ENCODE measurements around the gene BCAS3.
"Not testable (repeated sequence)": the region's sequence is repeated elsewhere in the genome, so short reads cannot be mapped to it uniquely, and the experiment has no call there.

The BCAS3 gene

GRCh38 chr17:60886731-60887613 is 209.3 kb downstream of the BCAS3 start:
- not testable (repeated sequence) for DNase-seq (ENCODE audit: low read depth)

GRCh38 chr17:60887614-60888028 is 210.0 kb downstream of the BCAS3 start:
- no peak for DNase-seq (ENCODE audit: low read depth)

GRCh38 chr17:60888812-60889709 is 211.4 kb downstream of the BCAS3 start:
- DNase-seq (ENCODE audit: low read depth): no peak

- no peak for DNase-seq (ENCODE audit: low read depth)
These were observed 213.5 kb downstream of the BCAS3 start for GRCh38 chr17:60891149-60891548.

- DNase-seq (ENCODE audit: low read depth): no peak
These were observed 215.8 kb downstream of the BCAS3 start for GRCh38 chr17:60893475-60893874.

- DNase-seq (ENCODE audit: low read depth): no peak
These were observed 219.3 kb downstream of the BCAS3 start for GRCh38 chr17:60896996-60897395.

DNA sequence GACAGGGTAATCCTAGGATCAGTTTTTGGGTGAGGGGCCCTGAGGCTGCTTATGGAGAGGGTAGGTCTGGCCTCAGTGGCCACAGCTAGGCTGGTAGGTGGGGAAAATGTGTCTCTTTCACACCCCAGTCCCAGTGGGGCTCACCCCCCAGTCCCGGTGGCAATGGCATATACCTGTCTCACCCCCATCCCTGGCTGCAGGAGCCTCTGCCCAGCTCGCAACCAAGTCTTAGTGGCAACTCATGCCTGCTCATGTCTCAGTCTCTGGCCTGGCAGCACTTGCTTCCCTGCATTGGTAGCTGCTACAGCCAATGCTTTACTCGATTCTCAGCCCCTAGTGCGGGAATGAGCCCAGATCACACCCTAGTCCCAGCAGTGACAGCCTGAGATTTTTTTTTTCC is 221.5 kb downstream of the BCAS3 start:
- no peak for DNase-seq (ENCODE audit: low read depth)

- no peak for DNase-seq (ENCODE audit: low read depth)
These were observed 223.0 kb downstream of the BCAS3 start for GRCh38 chr17:60900688-60901087.

DNA sequence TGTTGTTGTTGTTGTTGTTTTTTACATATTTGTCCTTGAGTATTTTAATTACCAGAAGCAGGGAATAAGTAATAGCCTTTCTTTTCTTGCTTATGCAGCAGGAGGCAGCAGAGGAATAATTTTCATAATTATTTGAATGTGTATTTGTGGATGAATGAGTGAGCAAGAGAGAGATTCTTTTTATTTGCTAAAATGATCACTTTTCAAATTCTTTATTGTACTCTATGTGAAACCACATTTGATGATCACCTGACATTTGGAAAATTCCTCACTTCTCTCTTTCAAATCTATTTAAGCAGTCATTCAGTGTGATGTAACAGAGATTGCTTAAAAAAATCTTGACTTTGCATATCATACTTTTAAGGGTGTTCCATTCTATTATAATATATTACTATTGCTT is 223.6 kb downstream of the BCAS3 start:
- DNase-seq (ENCODE audit: low read depth): no peak

DNA sequence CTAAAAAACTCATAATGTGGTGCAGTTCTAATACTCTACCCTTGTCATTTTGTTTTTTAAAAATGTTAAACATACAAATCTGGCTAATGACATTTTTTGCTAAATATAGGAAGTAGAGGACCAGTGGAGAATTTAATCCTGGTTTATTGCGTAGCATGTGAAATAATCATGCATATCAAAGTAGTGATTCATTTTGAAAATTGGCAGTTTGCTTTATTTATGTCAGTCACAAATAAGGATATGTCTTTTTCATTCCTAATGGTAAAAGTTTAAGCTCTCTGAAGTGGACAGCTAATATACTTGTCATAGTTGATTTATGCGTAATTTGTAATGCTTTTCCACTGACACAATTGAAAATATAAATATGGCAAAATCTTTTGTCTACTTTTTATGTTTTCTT is 224.2 kb downstream of the BCAS3 start:
- DNase-seq (ENCODE audit: low read depth): no peak

DNA sequence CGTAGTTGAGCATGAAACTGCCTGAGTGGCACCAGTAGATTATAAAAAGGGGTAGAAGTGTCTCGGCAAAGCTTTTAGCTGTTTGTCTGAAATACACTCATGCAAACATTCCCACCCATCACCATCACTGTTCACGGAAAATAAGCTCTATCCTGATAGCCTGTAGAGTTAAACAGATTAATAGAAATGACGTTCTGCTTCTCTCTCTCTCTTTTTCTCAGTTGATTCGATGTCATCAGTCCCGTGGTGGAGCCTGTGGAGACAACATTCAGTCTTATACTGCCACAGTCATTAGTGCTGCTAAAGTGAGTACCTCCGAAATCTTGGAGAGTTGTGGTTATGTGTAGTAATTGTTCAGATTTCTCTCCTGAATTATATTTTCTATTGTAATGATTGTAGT is 224.7 kb downstream of the BCAS3 start:
- DNase-seq (ENCODE audit: low read depth): no peak

GRCh38 chr17:60904582-60904981 is 226.9 kb downstream of the BCAS3 start:
- no peak for DNase-seq (ENCODE audit: low read depth)

DNA sequence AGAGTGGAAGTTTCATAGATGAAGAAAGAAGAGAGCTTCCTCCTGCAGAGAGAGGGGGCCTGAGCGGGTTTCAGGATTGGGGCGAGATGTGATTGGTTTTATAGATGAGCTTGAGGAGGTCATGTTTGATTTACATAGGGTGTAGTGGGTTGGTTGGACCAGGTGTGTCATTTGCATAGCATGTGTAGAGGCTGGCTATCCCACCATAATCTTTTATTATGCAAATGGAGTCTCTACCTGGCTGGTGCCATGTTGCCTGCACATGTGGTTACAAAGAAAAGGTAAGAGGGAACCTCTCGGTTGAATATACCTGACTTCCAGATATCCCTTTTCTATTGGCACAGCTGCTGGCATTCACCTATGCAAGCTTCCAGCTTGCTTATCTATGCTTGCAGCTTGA is 228.1 kb downstream of the BCAS3 start:
- no peak for DNase-seq (ENCODE audit: low read depth)

- DNase-seq (ENCODE audit: low read depth): no peak
These were observed 230.7 kb downstream of the BCAS3 start for GRCh38 chr17:60908324-60908723.

DNA sequence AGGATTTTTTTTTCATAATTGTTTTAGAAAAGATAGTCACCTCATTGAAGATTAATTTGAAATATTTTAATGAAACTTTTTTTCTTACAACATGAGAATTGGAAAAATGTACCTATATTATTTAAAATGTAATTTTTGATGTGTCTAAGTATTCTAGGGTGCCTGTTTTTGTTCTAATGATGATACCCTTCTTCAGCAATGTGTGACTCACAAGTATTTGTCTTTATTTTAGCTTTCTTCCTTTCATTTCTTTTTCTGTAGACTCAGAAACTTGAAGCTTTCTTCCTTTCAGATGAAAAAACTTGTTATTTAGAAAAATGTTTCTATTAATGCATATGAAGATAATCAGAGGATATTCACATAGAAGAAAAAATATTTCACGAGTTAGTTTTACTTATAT is 231.8 kb downstream of the BCAS3 start:
- no peak for DNase-seq (ENCODE audit: low read depth)

DNA sequence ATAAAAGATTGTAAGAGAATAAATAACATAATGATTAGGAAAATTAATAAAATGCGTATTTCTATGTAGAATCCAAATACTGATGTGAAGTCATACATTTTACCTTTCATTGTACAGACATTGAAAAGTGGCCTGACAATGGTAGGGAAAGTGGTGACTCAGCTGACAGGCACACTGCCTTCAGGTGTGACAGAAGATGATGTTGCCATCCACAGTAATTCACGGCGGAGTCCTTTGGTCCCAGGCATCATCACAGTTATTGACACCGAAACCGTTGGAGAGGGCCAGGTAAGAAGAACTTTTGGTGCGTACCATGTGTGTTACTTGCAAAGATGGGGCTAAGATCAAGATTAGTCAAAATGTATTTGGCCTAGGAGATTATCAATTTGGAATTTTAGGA is 232.8 kb downstream of the BCAS3 start:
- DNase-seq (ENCODE audit: low read depth): no peak

DNA sequence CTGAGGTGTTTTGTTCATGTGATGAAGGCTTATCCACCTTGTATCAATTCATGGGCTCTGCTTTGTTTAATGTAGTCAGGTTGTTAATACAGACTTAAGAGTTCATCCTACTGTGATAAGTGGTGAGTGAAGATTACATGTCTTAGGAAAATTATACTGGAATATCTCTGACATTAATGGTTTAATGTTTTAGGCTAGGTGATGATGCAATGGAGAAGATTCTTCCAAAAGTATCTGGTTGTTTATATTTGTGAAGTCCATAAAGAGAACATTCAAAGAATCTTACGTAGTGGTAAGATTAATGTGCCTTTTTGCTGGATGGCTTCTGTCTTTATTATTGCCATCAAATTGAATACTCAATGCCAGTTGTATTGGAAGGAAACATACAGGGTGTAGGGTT is 236.4 kb downstream of the BCAS3 start:
- DNase-seq (ENCODE audit: low read depth): no peak

- no peak for DNase-seq (ENCODE audit: low read depth)
These were observed 238.4 kb downstream of the BCAS3 start for GRCh38 chr17:60916043-60916442.

DNA sequence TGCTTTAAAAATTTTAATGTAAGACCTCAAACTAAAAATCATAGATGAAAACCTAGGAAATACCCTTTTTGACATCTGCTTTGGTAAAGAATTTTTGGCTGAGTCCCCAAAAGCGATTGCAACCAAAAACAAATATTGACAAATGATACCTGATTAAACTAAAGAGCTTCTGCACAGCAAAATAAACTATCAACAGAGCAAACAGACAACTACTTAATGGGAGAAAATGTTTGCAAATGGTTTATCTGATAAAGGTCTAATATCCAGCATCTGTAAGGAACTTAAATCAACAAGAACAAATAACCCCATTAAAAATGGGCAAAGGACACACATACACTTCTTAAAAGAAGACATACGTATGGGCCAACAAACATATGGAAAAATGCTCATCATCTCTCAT is 242.5 kb downstream of the BCAS3 start:
- no peak for DNase-seq (ENCODE audit: low read depth)

DNA sequence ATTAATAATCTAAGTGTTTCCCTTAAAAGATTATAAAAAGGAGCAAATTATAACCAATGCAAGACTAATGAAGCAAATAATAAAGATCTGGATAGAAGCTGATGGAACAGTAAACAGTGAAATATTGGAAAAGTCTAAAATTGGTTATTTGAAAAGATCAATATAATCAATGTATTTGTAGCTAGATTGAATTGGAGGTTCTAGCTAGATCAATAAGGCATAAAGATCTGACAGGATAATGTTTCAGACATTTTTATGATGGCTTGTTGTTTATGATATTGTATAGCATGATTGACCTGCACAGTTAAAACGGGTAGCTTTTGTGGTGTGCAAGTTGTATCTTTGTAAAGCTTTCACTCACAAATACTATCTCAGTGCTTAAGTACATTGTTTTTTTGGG is 245.3 kb downstream of the BCAS3 start:
- DNase-seq (ENCODE audit: low read depth): no peak

DNA sequence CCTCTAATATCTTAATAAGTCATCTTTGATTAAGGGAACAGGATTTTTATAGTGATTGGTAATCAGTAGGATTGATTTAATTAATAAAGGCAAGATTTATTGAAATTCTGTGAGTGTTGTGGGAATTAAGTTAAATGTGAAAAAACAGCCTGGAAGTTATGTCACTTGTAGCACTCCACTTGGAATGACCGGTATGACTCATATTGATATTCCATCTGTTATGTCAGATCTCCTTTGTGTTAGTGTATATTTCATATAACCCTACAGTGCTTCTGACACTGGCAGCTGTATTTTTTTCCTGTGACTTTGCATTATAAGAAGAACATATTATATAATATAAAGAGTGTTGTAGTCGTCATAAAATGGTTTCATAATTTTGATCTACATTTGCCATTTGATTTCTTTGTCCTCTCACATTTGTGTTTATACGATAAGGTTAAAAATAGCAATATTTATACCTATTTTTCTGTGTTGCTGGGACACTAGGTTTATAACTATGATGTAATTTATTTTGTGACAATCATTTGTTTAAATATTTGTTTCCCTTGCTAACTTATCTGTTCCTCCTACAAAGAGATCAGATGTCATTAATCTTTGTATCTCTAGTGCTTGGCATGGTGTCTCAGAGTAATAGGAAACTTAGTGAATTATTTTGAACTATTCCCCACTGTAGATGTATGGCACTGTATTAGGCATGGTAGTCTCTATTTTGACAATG is 249.0 kb downstream of the BCAS3 start:
- no peak for DNase-seq (ENCODE audit: low read depth)

- no peak for DNase-seq (ENCODE audit: low read depth)
These were observed 256.1 kb downstream of the BCAS3 start for GRCh38 chr17:60933739-60934138.

All from activated gamma-delta T cell treated with anti-CD3 and anti-CD28 coated beads, Interleukin-2, amount 50 U/mL, for 16 hours (primary cell).